Measurements from ENCODE around the gene TMEM61. TPM values are rescaled to one million over a fixed set of nuclear protein-coding genes. Genes with fewer than 3 reads are reported as not detected.

Gene TMEM61
- polyA plus RNA-seq, 10 donors = 0.16 to 0.30 TPM; not detected in 8

GRCh38 chr1:54984131-54984842, 3.9 kb downstream of the TMEM61 start:
- DNase-seq = no peak

- DNase-seq = no peak
These were observed 5.1 kb downstream of the TMEM61 start for GRCh38 chr1:54985556-54985955.

- DNase-seq = no peak
These were observed 5.6 kb downstream of the TMEM61 start for GRCh38 chr1:54986025-54986424.

GRCh38 chr1:54986533-54986932, 6.1 kb downstream of the TMEM61 start:
- no peak for DNase-seq

- no peak for DNase-seq
These were observed 7.0 kb downstream of the TMEM61 start for GRCh38 chr1:54987427-54987826.

- DNase-seq = peak in 2 of 3 donors; percentile 39 to 58
These were observed 7.7 kb downstream of the TMEM61 start for GRCh38 chr1:54987919-54988705.

- no peak for DNase-seq
These were observed 8.5 kb downstream of the TMEM61 start for GRCh38 chr1:54988975-54989374.

- DNase-seq = no peak
These were observed 9.0 kb downstream of the TMEM61 start for GRCh38 chr1:54989473-54989872.

GRCh38 chr1:54989968-54990810, 9.8 kb downstream of the TMEM61 start:
- no peak for DNase-seq

- no peak for DNase-seq
These were observed 10.5 kb downstream of the TMEM61 start for GRCh38 chr1:54990916-54991315.

- DNase-seq = no peak
These were observed 11.5 kb downstream of the TMEM61 start for GRCh38 chr1:54991939-54992338.

- DNase-seq = no peak
These were observed 12.7 kb downstream of the TMEM61 start for GRCh38 chr1:54993140-54993539.

GRCh38 chr1:54994355-54994990, 14.0 kb downstream of the TMEM61 start:
- no peak for DNase-seq

GRCh38 chr1:54995013-54995760, 14.8 kb downstream of the TMEM61 start:
- no peak for DNase-seq

- DNase-seq = no peak
These were observed 15.4 kb downstream of the TMEM61 start for GRCh38 chr1:54995835-54996234.

- peak; percentile 49 to 73 (median 64) for DNase-seq
These were observed 16.0 kb downstream of the TMEM61 start for GRCh38 chr1:54996359-54996868.

- no peak for DNase-seq
These were observed 16.7 kb downstream of the TMEM61 start for GRCh38 chr1:54996869-54997710.

- DNase-seq = no peak
These were observed 17.2 kb downstream of the TMEM61 start for GRCh38 chr1:54997711-54997986.

- DNase-seq = no peak
These were observed 17.7 kb downstream of the TMEM61 start for GRCh38 chr1:54998100-54998499.

- no peak for DNase-seq
These were observed 18.2 kb downstream of the TMEM61 start, which contains the start of gene BSND for GRCh38 chr1:54998677-54999076. Gene BSND (plus strand): TSS chr1:54998933. CDS start chr1:54999187, 254 bp downstream.

Measured in muscle of back (tissue), 11 donors.